ENCODE measurements around the gene GRK5.

GRCh38 chr10:119370111-119370741 lies 162.9 kb downstream of the GRK5 start:
- TF ChIP-seq EZH2 (IDR thresholded peaks at IDR 0.05; ENCODE audit: insufficient read depth, poor library complexity, severe bottlenecking) (no peak), EZH2phosphoT487 (IDR thresholded peaks at IDR 0.05; ENCODE audit: insufficient read depth, low read depth) (no peak)
